ENCODE measurements around the gene LY86.

DNA sequence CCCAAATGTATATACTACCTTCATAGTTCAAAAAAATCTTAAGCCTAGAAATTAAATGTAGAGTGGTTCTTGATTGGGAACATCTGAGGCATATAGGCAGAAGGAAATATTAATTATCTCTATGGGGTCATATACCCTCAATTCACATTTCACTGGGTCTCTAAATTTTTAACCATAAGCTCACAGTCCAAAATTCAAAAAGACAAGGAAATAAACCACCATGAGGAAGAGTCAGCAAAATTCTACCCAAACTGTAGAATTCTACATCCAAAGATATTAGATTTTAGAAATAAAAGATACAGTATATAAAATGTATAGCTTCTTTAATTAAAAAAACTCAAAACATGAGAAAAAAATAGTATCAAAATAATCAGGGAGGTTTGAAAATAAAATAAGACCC is 15.5 kb downstream of the LY86 start:
- TF ChIP-seq, protein P1, sequence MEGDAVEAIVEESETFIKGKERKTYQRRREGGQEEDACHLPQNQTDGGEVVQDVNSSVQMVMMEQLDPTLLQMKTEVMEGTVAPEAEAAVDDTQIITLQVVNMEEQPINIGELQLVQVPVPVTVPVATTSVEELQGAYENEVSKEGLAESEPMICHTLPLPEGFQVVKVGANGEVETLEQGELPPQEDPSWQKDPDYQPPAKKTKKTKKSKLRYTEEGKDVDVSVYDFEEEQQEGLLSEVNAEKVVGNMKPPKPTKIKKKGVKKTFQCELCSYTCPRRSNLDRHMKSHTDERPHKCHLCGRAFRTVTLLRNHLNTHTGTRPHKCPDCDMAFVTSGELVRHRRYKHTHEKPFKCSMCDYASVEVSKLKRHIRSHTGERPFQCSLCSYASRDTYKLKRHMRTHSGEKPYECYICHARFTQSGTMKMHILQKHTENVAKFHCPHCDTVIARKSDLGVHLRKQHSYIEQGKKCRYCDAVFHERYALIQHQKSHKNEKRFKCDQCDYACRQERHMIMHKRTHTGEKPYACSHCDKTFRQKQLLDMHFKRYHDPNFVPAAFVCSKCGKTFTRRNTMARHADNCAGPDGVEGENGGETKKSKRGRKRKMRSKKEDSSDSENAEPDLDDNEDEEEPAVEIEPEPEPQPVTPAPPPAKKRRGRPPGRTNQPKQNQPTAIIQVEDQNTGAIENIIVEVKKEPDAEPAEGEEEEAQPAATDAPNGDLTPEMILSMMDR (IDR thresholded peaks at IDR 0.05): no peak
- TF ChIP-seq POLR2A (IDR thresholded peaks at IDR 0.05): no peak

Data from upper lobe of left lung (tissue), 4 donors.